Memory B cell (primary cell): ENCODE measurements around the gene TMPRSS11E.
A peak's percentile ranks its signal among the peaks of the same experiment; 100 is the strongest.
"Not testable (repeated sequence)": the region's sequence is repeated elsewhere in the genome, so short reads cannot be mapped to it uniquely, and the experiment has no call there.

Source experiments
- ATAC-seq: fragments of 150-1000 bp; cut with Tn5 transposase; 2 replicates; pipeline ENCODE4 v1.10.0; 2021; ENCODE audit warnings: low read depth, mild to moderate bottlenecking, moderate library complexity
- DNase-seq, 2 donors: peaks; one replicate each; pipeline ENCODE4 v3.0.0; 2022; ENCODE audit warnings: low spot score in 2 of 2
- H3K27ac Mint-ChIP-seq: one replicate; pipeline ENCODE4 v1.8.0; 2022; ENCODE audit warnings: mild to moderate bottlenecking, moderate library complexity, mixed read lengths
- H3K27me3 Mint-ChIP-seq: one replicate; pipeline ENCODE4 v1.8.0; 2022; ENCODE audit warnings: mixed read lengths
- H3K36me3 Mint-ChIP-seq: one replicate; pipeline ENCODE4 v1.8.0; 2022; ENCODE audit warnings: mild to moderate bottlenecking, mixed read lengths
- H3K4me1 Mint-ChIP-seq: one replicate; pipeline ENCODE4 v1.8.0; 2022; ENCODE audit warnings: mixed read lengths
- H3K4me3 Mint-ChIP-seq: one replicate; pipeline ENCODE4 v1.8.0; 2022; ENCODE audit warnings: mild to moderate bottlenecking, moderate library complexity, mixed read lengths
- H3K9me3 Mint-ChIP-seq: one replicate; pipeline ENCODE4 v1.8.0; 2022; ENCODE audit warnings: mixed read lengths

The TMPRSS11E gene

DNA sequence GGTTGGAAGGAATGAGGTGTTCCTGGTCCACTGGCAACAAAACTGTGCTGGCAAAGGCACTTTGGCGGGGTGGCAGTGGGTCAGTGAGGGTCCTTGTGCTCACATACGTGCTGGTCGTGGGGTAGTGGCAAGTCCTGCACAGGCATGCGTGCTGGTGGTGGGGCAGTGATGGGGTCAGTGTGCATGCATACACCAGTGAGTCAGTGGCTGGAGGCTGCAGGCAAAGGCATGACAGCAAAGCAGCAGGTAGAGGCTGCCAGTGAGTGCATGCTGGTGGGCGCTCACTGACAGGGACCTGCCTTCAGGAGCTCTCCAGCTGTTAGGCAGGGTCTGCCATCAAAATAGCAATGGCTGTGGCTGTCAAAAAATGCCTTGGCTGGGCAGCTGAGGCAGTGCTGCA, 42.1 kb downstream of the TMPRSS11E start:
- Mint-ChIP-seq H3K36me3 (no peaks in the 10 kb centered on the region), H3K4me1 (peaks cover 1% of the 10 kb centered on the region), H3K27ac (no peak overlapping the region), H3K9me3 (peaks cover 2% of the 10 kb centered on the region), H3K27me3 (no peaks in the 10 kb centered on the region), H3K4me3 (no peak overlapping the region)
- no peak for ATAC-seq
- DNase-seq = no peak

DNA sequence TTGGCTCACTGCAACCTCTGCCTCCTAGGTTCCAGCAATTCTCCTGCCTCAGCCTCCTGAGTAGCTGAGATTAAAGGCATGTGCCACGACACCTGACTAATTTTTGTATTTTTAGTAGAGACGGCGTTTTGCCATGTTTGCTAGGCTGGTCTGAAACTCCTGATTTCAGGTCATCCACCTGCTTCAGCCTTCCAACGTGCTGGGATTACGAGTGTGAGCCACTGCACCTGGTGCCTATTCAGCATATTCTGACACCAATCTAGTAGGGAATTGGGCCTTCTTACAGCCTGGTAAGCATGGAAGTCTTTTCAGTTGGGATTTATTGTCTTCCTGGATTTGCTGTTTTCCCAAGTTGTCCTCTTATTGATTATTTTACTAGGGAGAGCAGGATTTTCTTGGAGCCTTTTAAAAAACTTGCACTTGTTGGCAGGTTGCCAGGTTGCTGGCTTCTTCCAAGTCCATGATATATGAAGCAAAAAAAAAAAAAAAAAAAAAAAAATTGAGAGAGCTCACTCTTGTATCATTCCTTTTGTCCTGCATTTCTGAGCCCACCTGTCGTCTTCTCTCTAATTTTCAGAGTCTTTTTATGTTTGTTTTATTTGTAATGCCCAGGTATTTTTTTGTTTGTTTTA, 43.7 kb downstream of the TMPRSS11E start:
- Mint-ChIP-seq H3K4me3 (no peak overlapping the region), H3K36me3 (no peaks in the 10 kb centered on the region), H3K27ac (no peak overlapping the region), H3K4me1 (peaks cover 3% of the 10 kb centered on the region), H3K9me3 (peaks cover 2% of the 10 kb centered on the region), H3K27me3 (no peaks in the 10 kb centered on the region)
- no peak for DNase-seq
- ATAC-seq = no peak

DNA sequence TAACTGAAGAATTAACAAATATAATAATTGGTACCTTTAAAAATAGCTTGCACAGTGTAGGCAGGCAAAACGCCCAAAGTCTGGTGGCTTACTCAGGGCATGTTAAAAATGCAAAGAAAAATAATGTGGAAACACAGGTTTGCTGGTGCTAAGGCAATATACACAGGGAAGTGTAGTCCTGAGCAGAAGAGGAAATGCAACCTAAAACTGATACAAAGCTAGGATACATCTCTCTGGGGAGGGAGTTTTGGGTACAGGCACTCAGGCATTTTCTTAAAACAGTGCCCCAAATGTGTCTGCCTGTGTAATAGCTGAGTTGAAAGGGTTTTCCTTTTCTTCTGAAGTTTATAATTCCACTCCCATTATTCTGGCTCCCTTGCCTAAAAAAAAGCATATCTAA, 47.4 kb downstream of the TMPRSS11E start:
- H3K27me3 Mint-ChIP-seq = no peaks in the 10 kb centered on the region
- no peaks in the 10 kb centered on the region for H3K9me3 Mint-ChIP-seq
- H3K4me1 Mint-ChIP-seq = peaks cover 3% of the 10 kb centered on the region
- no peaks in the 10 kb centered on the region for H3K36me3 Mint-ChIP-seq
- DNase-seq (no peak), ATAC-seq (no peak)
- no peak overlapping the region for H3K4me3 Mint-ChIP-seq
- peak overlapping the region; percentile 5 for H3K27ac Mint-ChIP-seq

- H3K4me3 Mint-ChIP-seq = no peak overlapping the region
- DNase-seq = peak; percentile 32 to 35
- no peak overlapping the region for H3K27ac Mint-ChIP-seq
- peaks cover 3% of the 10 kb centered on the region for H3K4me1 Mint-ChIP-seq
- no peaks in the 10 kb centered on the region for H3K27me3 Mint-ChIP-seq
- H3K9me3 Mint-ChIP-seq = no peaks in the 10 kb centered on the region
- no peaks in the 10 kb centered on the region for H3K36me3 Mint-ChIP-seq
- peak; percentile 81 for ATAC-seq
These were observed 51.2 kb downstream of the TMPRSS11E start for GRCh38 chr4:68498413-68499007.

- H3K36me3 Mint-ChIP-seq = no peaks in the 10 kb centered on the region
- H3K4me1 Mint-ChIP-seq = peaks cover 3% of the 10 kb centered on the region
- H3K4me3 Mint-ChIP-seq = no peak overlapping the region
- no peak overlapping the region for H3K27ac Mint-ChIP-seq
- DNase-seq (no peak), ATAC-seq (no peak)
- no peaks in the 10 kb centered on the region for H3K27me3 Mint-ChIP-seq
- H3K9me3 Mint-ChIP-seq = no peaks in the 10 kb centered on the region
These were observed 51.8 kb downstream of the TMPRSS11E start for GRCh38 chr4:68499021-68499420.

DNA sequence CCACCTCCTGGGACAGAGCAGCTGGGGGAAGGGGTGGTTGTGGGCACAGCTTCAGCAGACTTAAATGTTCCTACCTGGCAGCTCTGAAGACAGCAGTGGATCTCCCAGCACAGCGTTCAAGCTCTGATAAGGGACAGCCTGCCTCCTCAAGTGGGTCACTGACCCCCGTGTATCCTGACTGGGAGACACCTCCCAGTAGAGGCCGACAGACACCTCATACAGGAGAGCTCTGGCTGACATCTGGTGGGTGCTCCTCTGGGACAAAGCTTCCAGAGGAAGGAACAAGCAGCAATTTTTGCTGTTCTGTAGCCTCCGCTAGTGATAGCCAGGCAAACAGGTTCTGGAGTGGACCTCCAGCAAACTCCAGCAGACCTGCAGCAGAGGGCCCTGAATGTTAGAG, 56.2 kb downstream of the TMPRSS11E start:
- H3K27me3 Mint-ChIP-seq, H3K4me3 Mint-ChIP-seq, H3K36me3 Mint-ChIP-seq, H3K27ac Mint-ChIP-seq, H3K9me3 Mint-ChIP-seq, H3K4me1 Mint-ChIP-seq, DNase-seq, ATAC-seq: not testable (repeated sequence)

- not testable (repeated sequence) for H3K4me1 Mint-ChIP-seq, ATAC-seq, H3K27me3 Mint-ChIP-seq, H3K4me3 Mint-ChIP-seq, H3K9me3 Mint-ChIP-seq, H3K27ac Mint-ChIP-seq, H3K36me3 Mint-ChIP-seq, DNase-seq
These were observed 57.6 kb downstream of the TMPRSS11E start for GRCh38 chr4:68504836-68505235.

GRCh38 chr4:68505452-68505851, 58.2 kb downstream of the TMPRSS11E start:
- H3K27ac Mint-ChIP-seq, DNase-seq, H3K36me3 Mint-ChIP-seq, H3K9me3 Mint-ChIP-seq, ATAC-seq, H3K27me3 Mint-ChIP-seq, H3K4me3 Mint-ChIP-seq, H3K4me1 Mint-ChIP-seq: not testable (repeated sequence)

- Mint-ChIP-seq H3K9me3 (no peaks in the 10 kb centered on the region), H3K27me3 (no peaks in the 10 kb centered on the region), H3K36me3 (no peaks in the 10 kb centered on the region), H3K27ac (no peak overlapping the region), H3K4me1 (no peaks in the 10 kb centered on the region), H3K4me3 (no peak overlapping the region)
- DNase-seq (no peak), ATAC-seq (no peak)
These were observed 71.6 kb downstream of the TMPRSS11E start for GRCh38 chr4:68518889-68519288.

- no peak overlapping the region for H3K4me3 Mint-ChIP-seq
These were observed 73.7 kb downstream of the TMPRSS11E start for GRCh38 chr4:68520985-68521384.

DNA sequence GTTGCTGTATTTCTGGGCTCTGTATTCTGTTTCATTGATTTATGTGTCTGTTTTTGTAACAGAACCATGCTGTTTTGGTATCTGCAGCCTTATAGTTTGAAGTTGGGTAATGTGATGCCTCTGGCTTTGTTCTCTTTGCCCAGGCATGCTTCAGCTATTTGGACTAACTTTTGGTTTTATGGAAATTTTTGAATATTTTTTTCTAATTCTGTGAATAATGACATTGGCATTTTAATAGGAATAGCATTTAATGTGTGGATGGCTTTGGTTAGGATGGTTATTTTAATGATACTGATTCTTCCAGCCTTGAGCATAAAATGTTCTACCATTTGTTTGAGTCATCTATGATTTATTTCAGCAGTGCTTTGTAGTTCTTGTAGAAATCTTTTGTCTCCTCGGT, 75.0 kb downstream of the TMPRSS11E start:
- not testable (repeated sequence) for H3K4me1 Mint-ChIP-seq, ATAC-seq, H3K27me3 Mint-ChIP-seq, H3K27ac Mint-ChIP-seq, H3K9me3 Mint-ChIP-seq, H3K36me3 Mint-ChIP-seq, DNase-seq, H3K4me3 Mint-ChIP-seq

More at GRCh38 chr4:68520985-68521384, 73.7 kb downstream of the TMPRSS11E start:
- ATAC-seq (no peak), DNase-seq (no peak)
- Mint-ChIP-seq H3K27ac (no peak overlapping the region), H3K36me3 (no peaks in the 10 kb centered on the region), H3K27me3 (no peaks in the 10 kb centered on the region), H3K4me1 (no peaks in the 10 kb centered on the region), H3K9me3 (no peaks in the 10 kb centered on the region)

GRCh38 chr4:68535974-68536373, 88.7 kb downstream of the TMPRSS11E start:
- Mint-ChIP-seq H3K4me1 (no peaks in the 10 kb centered on the region), H3K27me3 (no peaks in the 10 kb centered on the region), H3K9me3 (peaks cover 9% of the 10 kb centered on the region), H3K27ac (no peak overlapping the region), H3K36me3 (no peaks in the 10 kb centered on the region), H3K4me3 (no peak overlapping the region)
- ATAC-seq (no peak), DNase-seq (no peak)

- H3K27ac Mint-ChIP-seq = no peak overlapping the region
These were observed 89.1 kb downstream of the TMPRSS11E start for GRCh38 chr4:68536375-68536774.

GRCh38 chr4:68542742-68543141, 95.5 kb downstream of the TMPRSS11E start:
- H3K4me3 Mint-ChIP-seq, H3K36me3 Mint-ChIP-seq, H3K27me3 Mint-ChIP-seq, H3K9me3 Mint-ChIP-seq, H3K4me1 Mint-ChIP-seq, H3K27ac Mint-ChIP-seq, DNase-seq, ATAC-seq: not testable (repeated sequence)

More at GRCh38 chr4:68536375-68536774, 89.1 kb downstream of the TMPRSS11E start:
- peaks cover 8% of the 10 kb centered on the region for H3K9me3 Mint-ChIP-seq
- H3K27me3 Mint-ChIP-seq = no peaks in the 10 kb centered on the region
- H3K4me3 Mint-ChIP-seq = no peak overlapping the region
- H3K4me1 Mint-ChIP-seq = no peaks in the 10 kb centered on the region
- ATAC-seq = no peak
- no peaks in the 10 kb centered on the region for H3K36me3 Mint-ChIP-seq
- no peak for DNase-seq
